ENCODE data around the gene CD101. TPM values are rescaled to one million over a fixed set of nuclear protein-coding genes. Genes with fewer than 3 reads are reported as not detected.

Gene CD101, protein sequence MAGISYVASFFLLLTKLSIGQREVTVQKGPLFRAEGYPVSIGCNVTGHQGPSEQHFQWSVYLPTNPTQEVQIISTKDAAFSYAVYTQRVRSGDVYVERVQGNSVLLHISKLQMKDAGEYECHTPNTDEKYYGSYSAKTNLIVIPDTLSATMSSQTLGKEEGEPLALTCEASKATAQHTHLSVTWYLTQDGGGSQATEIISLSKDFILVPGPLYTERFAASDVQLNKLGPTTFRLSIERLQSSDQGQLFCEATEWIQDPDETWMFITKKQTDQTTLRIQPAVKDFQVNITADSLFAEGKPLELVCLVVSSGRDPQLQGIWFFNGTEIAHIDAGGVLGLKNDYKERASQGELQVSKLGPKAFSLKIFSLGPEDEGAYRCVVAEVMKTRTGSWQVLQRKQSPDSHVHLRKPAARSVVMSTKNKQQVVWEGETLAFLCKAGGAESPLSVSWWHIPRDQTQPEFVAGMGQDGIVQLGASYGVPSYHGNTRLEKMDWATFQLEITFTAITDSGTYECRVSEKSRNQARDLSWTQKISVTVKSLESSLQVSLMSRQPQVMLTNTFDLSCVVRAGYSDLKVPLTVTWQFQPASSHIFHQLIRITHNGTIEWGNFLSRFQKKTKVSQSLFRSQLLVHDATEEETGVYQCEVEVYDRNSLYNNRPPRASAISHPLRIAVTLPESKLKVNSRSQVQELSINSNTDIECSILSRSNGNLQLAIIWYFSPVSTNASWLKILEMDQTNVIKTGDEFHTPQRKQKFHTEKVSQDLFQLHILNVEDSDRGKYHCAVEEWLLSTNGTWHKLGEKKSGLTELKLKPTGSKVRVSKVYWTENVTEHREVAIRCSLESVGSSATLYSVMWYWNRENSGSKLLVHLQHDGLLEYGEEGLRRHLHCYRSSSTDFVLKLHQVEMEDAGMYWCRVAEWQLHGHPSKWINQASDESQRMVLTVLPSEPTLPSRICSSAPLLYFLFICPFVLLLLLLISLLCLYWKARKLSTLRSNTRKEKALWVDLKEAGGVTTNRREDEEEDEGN
- total RNA-seq (2022) (0.37 and 0.42 TPM in 2 replicates), Bru-seq, nascent RNA (percentile 39 among the genes with signal in this experiment), BruChase-seq, experiment 1, labeled RNA remaining after a 6-hour chase (percentile 50 among the genes with signal in this experiment), BruChase-seq, experiment 2, labeled RNA remaining after a 2-hour chase (percentile 50 among the genes with signal in this experiment)
- long read RNA-seq, result 0 reads

DNA sequence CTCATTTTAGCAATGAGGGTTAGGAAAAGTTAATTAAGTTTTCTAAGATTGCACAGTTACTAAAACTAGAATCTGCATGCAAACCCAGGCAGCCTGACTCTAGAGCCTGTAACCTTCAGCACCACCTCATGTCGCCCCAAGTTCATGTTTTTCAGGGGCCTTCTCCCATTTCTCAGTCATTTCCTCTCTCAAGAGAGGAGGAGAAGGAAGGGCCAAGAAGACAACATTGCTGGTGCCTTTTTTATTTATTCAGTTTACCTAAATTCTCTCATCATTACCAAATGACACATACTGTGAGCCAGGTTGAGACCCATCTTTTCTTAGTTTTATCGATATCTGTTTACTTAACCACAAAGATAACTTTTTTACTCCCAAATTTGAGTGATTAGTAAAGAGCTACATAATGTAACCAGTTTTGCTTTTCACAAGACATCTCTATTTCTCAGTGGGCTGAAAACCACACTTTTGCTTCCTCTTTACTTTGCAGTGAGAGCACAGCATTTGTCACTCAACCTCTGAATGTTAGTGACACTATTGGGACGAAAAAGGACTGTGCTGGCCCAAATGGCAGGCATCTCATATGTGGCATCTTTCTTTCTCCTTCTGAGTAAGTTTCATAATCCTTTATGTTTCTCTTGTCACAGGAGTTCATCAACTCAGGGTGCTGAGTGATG is at the start of gene CD101:
Gene CD101, plus strand, starts transcription at position 507 of the 674 bp plus-strand sequence. Its CDS starts 58 bp downstream, at position 565.
- H3K4me3 Mint-ChIP-seq (ENCODE audit: unreplicated experiment), result no peak within 1 kb of the TSS
- H3K4me1 Mint-ChIP-seq (ENCODE audit: insufficient read depth, unreplicated experiment), result peaks cover 29% of the 10 kb centered on the region
- H3K9me3 Mint-ChIP-seq (ENCODE audit: unreplicated experiment), result no peaks in the 10 kb centered on the region
- TF ChIP-seq, protein P1, sequence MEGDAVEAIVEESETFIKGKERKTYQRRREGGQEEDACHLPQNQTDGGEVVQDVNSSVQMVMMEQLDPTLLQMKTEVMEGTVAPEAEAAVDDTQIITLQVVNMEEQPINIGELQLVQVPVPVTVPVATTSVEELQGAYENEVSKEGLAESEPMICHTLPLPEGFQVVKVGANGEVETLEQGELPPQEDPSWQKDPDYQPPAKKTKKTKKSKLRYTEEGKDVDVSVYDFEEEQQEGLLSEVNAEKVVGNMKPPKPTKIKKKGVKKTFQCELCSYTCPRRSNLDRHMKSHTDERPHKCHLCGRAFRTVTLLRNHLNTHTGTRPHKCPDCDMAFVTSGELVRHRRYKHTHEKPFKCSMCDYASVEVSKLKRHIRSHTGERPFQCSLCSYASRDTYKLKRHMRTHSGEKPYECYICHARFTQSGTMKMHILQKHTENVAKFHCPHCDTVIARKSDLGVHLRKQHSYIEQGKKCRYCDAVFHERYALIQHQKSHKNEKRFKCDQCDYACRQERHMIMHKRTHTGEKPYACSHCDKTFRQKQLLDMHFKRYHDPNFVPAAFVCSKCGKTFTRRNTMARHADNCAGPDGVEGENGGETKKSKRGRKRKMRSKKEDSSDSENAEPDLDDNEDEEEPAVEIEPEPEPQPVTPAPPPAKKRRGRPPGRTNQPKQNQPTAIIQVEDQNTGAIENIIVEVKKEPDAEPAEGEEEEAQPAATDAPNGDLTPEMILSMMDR (IDR thresholded peaks at IDR 0.05; ENCODE audit: unreplicated experiment), result no peak
- H3K36me3 Mint-ChIP-seq (ENCODE audit: insufficient read depth, unreplicated experiment), result peaks cover 6% of the 10 kb centered on the region
- CTCF ChIA-PET, result no interaction called here
- no TSS peak for BruUV-seq (replicated peaks)
- no peaks in the 10 kb centered on the region for H3K27me3 Mint-ChIP-seq (ENCODE audit: insufficient read depth, unreplicated experiment)
- POLR2A ChIA-PET, result interaction anchor here (0.8 to 1.2 kb wide), 2 partner anchors 11 to 59 kb away, joined by 3 to 5 read pairs; partner anchors contain the start of gene TTF2
- DNase-seq (ENCODE audit: unreplicated experiment), result no peak
- intact Hi-C loops (cut with micrococcal nuclease), result no loop called here
- H3K27ac Mint-ChIP-seq (ENCODE audit: low read depth, unreplicated experiment), result no peak within 1 kb of the TSS

DNA sequence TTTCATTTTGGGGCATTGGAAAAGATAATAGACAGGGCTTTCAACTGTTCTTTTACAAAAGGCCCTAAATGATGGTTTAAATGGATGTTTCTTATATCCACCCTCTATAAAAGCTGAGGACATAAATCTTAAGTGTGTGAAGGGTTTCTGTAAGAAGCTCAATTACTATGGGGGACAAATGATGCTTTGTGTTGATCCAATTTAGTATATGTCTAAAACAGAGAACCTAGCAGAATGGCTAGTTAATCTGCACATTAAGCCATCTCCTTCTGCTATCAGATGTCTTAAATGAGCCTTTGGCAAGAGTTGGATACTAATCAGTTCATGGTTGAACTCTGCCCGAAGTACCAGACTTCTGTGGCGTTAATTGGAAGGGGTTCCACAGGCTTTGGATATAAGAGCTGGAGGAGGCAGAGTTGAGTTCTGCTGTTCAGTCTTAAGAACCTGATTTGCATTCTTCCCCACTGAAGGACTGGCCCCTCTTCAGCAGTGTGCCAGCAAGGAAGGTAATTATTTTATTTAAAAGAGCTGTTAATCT is 48.8 kb upstream of the CD101 start:
- DNase-seq (ENCODE audit: unreplicated experiment), result no peak
- Mint-ChIP-seq H3K9me3 (ENCODE audit: unreplicated experiment) (no peaks in the 10 kb centered on the region), H3K4me3 (ENCODE audit: unreplicated experiment) (no peak overlapping the region), H3K27ac (ENCODE audit: low read depth, unreplicated experiment) (no peak overlapping the region), H3K27me3 (ENCODE audit: insufficient read depth, unreplicated experiment) (no peaks in the 10 kb centered on the region), H3K4me1 (ENCODE audit: insufficient read depth, unreplicated experiment) (peaks cover 7% of the 10 kb centered on the region), H3K36me3 (ENCODE audit: insufficient read depth, unreplicated experiment) (peaks cover 12% of the 10 kb centered on the region)
- intact Hi-C loops (cut with micrococcal nuclease), result no loop called here
- TF ChIP-seq, protein P1 (IDR thresholded peaks at IDR 0.05; ENCODE audit: unreplicated experiment), result no peak
- POLR2A ChIA-PET, result interaction anchor here (1.2 kb wide), 1 partner anchor 38 kb away, joined by 3 read pairs; no protein-coding TSS in a partner anchor
- no TSS peak for BruUV-seq (replicated peaks)
- CTCF ChIA-PET, result interaction anchor here (0.7 kb wide), 1 partner anchor 378 kb away, joined by 4 read pairs; no protein-coding TSS in a partner anchor

DNA sequence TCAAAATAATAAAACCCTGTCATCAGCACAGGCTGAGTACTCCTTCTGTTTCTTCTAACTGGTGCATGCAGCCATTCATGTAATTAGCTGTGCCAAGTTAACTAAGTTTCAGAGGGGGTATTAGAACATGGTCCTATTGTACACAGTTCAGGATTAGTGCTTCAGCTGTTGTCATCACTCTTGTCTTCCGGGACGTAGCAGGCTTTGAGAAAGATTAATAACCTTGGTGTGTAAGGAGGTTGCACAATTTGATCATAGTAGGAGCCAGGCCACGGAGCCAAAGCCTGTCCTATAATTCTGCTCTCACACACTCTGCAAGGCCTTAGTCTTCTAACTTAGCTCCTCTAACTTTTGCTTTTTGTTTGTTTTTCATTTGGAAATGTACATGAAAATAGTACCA is 47.1 kb upstream of the CD101 start:
- TF ChIP-seq, protein P1 (IDR thresholded peaks at IDR 0.05; ENCODE audit: unreplicated experiment), result no peak
- peaks cover 13% of the 10 kb centered on the region for H3K36me3 Mint-ChIP-seq (ENCODE audit: insufficient read depth, unreplicated experiment)
- intact Hi-C loops (cut with micrococcal nuclease), result no loop called here
- BruUV-seq (replicated peaks), result no TSS peak
- POLR2A ChIA-PET, result interaction anchor here (0.9 kb wide), 1 partner anchor 105 kb away, joined by 3 read pairs; the partner anchor contains the start of gene TTF2
- CTCF ChIA-PET, result no interaction called here
- peaks cover 7% of the 10 kb centered on the region for H3K4me1 Mint-ChIP-seq (ENCODE audit: insufficient read depth, unreplicated experiment)
- H3K9me3 Mint-ChIP-seq (ENCODE audit: unreplicated experiment), result no peaks in the 10 kb centered on the region
- H3K4me3 Mint-ChIP-seq (ENCODE audit: unreplicated experiment), result no peak overlapping the region
- H3K27ac Mint-ChIP-seq (ENCODE audit: low read depth, unreplicated experiment), result no peak overlapping the region
- no peak for DNase-seq (ENCODE audit: unreplicated experiment)
- H3K27me3 Mint-ChIP-seq (ENCODE audit: insufficient read depth, unreplicated experiment), result no peaks in the 10 kb centered on the region

Data from MCF 10A (cell line).